HCT116 (cell line): ENCODE results near the gene MKRN3.

Source experiments
- EGR1 ChIP-seq: IDR thresholded peaks from 2 replicates; pipeline ENCODE4 v1.6.1; 2012; ENCODE audit warnings: low read depth
- EZH2 ChIP-seq: fragments of 200-600 bp; sonication (generic); IDR thresholded peaks from 2 replicates; pipeline ENCODE4 v1.6.1; 2017; ENCODE audit warnings: antibody characterized with exemption, mixed run types
- EZH2phosphoT487 ChIP-seq: fragments of 200-600 bp; IDR thresholded peaks from 2 replicates; pipeline ENCODE4 v1.6.1; 2018; ENCODE audit warnings: antibody characterized with exemption, borderline replicate concordance
- FOSL1 ChIP-seq: IDR thresholded peaks from 2 replicates; pipeline ENCODE4 v1.6.1; 2012; ENCODE audit warnings: low read depth
- POLR2A ChIP-seq: IDR thresholded peaks from 2 replicates; pipeline ENCODE4 v1.7.0; 2011; ENCODE audit warnings: borderline replicate concordance; ENCODE audit not compliant: insufficient read depth, insufficient read length; ENCODE audit errors: extremely low read depth
- YY1 ChIP-seq: IDR thresholded peaks from 2 replicates; pipeline ENCODE4 v1.6.1; 2011; ENCODE audit warnings: low read length, low read depth, moderate library complexity, mild to moderate bottlenecking; ENCODE audit not compliant: insufficient replicate concordance; ENCODE audit errors: extremely low read depth
- ZFX ChIP-seq: fragments of 450-650 bp; IDR thresholded peaks from 2 replicates; pipeline ENCODE4 v1.6.1; 2017
- TF ChIP-seq, protein P1 (sequence below), 3 experiments: fragments of 200-600 bp in 1 of 3; sonication (generic) in 1 of 3; IDR thresholded peaks in 2 of 3; conservative IDR thresholded peaks in 1 of 3; 2 replicates each; pipeline ENCODE4 v1.5.1; 2012 to 2017; ENCODE audit warnings: low read depth in 2 of 3, low read length in 2 of 3, antibody characterized with exemption in 1 of 3, borderline replicate concordance in 1 of 3, control low read depth in 1 of 3, mild to moderate bottlenecking in 1 of 3, mixed read lengths in 1 of 3, mixed run types in 1 of 3, moderate library complexity in 1 of 3; ENCODE audit not compliant: insufficient read depth in 1 of 3

GRCh38 chr15:23570486-23570885, 5.0 kb downstream of the MKRN3 start:
- TF ChIP-seq, protein P1, sequence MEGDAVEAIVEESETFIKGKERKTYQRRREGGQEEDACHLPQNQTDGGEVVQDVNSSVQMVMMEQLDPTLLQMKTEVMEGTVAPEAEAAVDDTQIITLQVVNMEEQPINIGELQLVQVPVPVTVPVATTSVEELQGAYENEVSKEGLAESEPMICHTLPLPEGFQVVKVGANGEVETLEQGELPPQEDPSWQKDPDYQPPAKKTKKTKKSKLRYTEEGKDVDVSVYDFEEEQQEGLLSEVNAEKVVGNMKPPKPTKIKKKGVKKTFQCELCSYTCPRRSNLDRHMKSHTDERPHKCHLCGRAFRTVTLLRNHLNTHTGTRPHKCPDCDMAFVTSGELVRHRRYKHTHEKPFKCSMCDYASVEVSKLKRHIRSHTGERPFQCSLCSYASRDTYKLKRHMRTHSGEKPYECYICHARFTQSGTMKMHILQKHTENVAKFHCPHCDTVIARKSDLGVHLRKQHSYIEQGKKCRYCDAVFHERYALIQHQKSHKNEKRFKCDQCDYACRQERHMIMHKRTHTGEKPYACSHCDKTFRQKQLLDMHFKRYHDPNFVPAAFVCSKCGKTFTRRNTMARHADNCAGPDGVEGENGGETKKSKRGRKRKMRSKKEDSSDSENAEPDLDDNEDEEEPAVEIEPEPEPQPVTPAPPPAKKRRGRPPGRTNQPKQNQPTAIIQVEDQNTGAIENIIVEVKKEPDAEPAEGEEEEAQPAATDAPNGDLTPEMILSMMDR (IDR thresholded peaks at IDR 0.05 in 2 of 3, conservative IDR thresholded peaks at IDR 0.05 in 1 of 3; ENCODE audit: borderline replicate concordance in 1 of 3, insufficient read depth in 1 of 3, low read depth in 2 of 3, low read length in 2 of 3), result no peak
- TF ChIP-seq FOSL1 (no peak), POLR2A (no peak), EGR1 (no peak), EZH2 (no peak), YY1 (no peak), EZH2phosphoT487 (no peak), ZFX (no peak)
